Vagina (tissue), 2 donors: ENCODE data around the gene IL1R2.

ENCODE experiments used
- CTCF ChIP-seq, 3 experiments: fragments of 450-650 bp in 2 of 3; fragments of 200-600 bp in 1 of 3; sonication (generic) in 1 of 3; IDR thresholded peaks; one replicate each; pipeline ENCODE4 v1.5.1; 2017 to 2019; ENCODE audit warnings: antibody characterized with exemption in 3 of 3, mild to moderate bottlenecking in 2 of 3, moderate library complexity in 2 of 3
- POLR2A ChIP-seq, 2 donors: fragments of 450-650 bp; IDR thresholded peaks; one replicate each; pipeline ENCODE4 v1.6.1; 2017; ENCODE audit warnings: antibody characterized with exemption in 2 of 2, mild to moderate bottlenecking in 2 of 2, moderate library complexity in 2 of 2

GRCh38 chr2:102044235-102044896 lies 52.6 kb downstream of the IL1R2 start:
- no peak for TF ChIP-seq CTCF (IDR thresholded peaks at IDR 0.05)
- no peak for TF ChIP-seq POLR2A (IDR thresholded peaks at IDR 0.05)
